Measurements from ENCODE around the gene OLFM1. TPM values are rescaled to one million over a fixed set of nuclear protein-coding genes. Genes with fewer than 3 reads are reported as not detected.

OLFM1 gene
- total RNA-seq, 1 experiment from 2014 or later: 3.5 TPM

GRCh38 chr9:135129137-135129695, 41.7 kb downstream of the OLFM1 start:
- Histone ChIP-seq H3K4me1 (ENCODE audit: control insufficient read depth in 1 of 2, insufficient read depth in 2 of 2, low read length in 2 of 2) (peaks cover 7 to 26% of the 10 kb centered on the region in 2 experiments; a peak in 3 of 4 replicates), H3K4me2 (ENCODE audit: low read length) (no peak overlapping the region), H3K27me3 (ENCODE audit: insufficient read depth, low read length) (no peaks in the 10 kb centered on the region), H3K9me2 (ENCODE audit: insufficient read depth) (no peaks in the 10 kb centered on the region), H3K9ac (ENCODE audit: low read length) (no peak overlapping the region), H3K79me2 (ENCODE audit: insufficient read depth, low read length) (no peaks in the 10 kb centered on the region), H3K4me3 (replicated peaks in 1 of 2; ENCODE audit: low read depth in 1 of 2, low read length in 2 of 2) (no peak overlapping the region), H3K27ac (ENCODE audit: low read depth, low read length) (no peak overlapping the region), H2AFZ (ENCODE audit: low read depth, low read length, poor library complexity, severe bottlenecking) (no peak overlapping the region), H3K36me3 (ENCODE audit: control insufficient read depth in 1 of 2, insufficient read depth in 2 of 2, low read length in 2 of 2) (no peaks in the 10 kb centered on the region), H3K9me3 (ENCODE audit: control insufficient read depth in 1 of 2, insufficient read depth in 1 of 2, low read depth in 1 of 2, low read length in 2 of 2) (no peaks in the 10 kb centered on the region), H4K20me1 (ENCODE audit: insufficient read depth) (no peaks in the 10 kb centered on the region)
- POLR2A ChIA-PET: no interaction called here
- BruUV-seq (replicated peaks): no TSS peak
- intact Hi-C loops (cut with micrococcal nuclease): no loop called here
- RAD21 ChIA-PET (ENCODE audit: low non-redundant PET in 1 of 2, low total read pairs in 2 of 2, uncharacterized antibody in 2 of 2, unreplicated experiment in 2 of 2): no interaction called here
- CTCF ChIA-PET: no interaction called here
- TF ChIP-seq EZH2 (IDR thresholded peaks at IDR 0.05) (no peak), ZFX (IDR thresholded peaks at IDR 0.05) (no peak), POLR2AphosphoS5 (IDR thresholded peaks at IDR 0.05; ENCODE audit: low read depth, low read length) (no peak), ATF3 (IDR thresholded peaks at IDR 0.05) (no peak)
- no peak for ATAC-seq
- DNase-seq (ENCODE audit: low read depth, low spot score): no peak

- peak overlapping the region; percentile 60 for H3K4me2 ChIP-seq (ENCODE audit: low read length)
- peaks cover 7 to 26% of the 10 kb centered on the region in 2 experiments; a peak in 3 of 4 replicates for H3K4me1 ChIP-seq (ENCODE audit: control insufficient read depth in 1 of 2, insufficient read depth in 2 of 2, low read length in 2 of 2)
- BruUV-seq (replicated peaks): no TSS peak
- H3K9ac ChIP-seq (ENCODE audit: low read length): no peak overlapping the region
- H2AFZ ChIP-seq (ENCODE audit: low read depth, low read length, poor library complexity, severe bottlenecking): no peak overlapping the region
- H3K4me3 ChIP-seq (replicated peaks in 1 of 2; ENCODE audit: low read depth in 1 of 2, low read length in 2 of 2): no peak overlapping the region
- H3K9me3 ChIP-seq (ENCODE audit: control insufficient read depth in 1 of 2, insufficient read depth in 1 of 2, low read depth in 1 of 2, low read length in 2 of 2): no peaks in the 10 kb centered on the region
- H3K79me2 ChIP-seq (ENCODE audit: insufficient read depth, low read length): no peaks in the 10 kb centered on the region
- H3K27ac ChIP-seq (ENCODE audit: low read depth, low read length): peak overlapping the region; percentile 2; the same call in 1 of the 2 replicates
- ATAC-seq: peak; percentile 68
- H4K20me1 ChIP-seq (ENCODE audit: insufficient read depth): no peaks in the 10 kb centered on the region
- H3K9me2 ChIP-seq (ENCODE audit: insufficient read depth): no peaks in the 10 kb centered on the region
- CTCF ChIA-PET: no interaction called here
- POLR2A ChIA-PET: no interaction called here
- RAD21 ChIA-PET (ENCODE audit: low non-redundant PET in 1 of 2, low total read pairs in 2 of 2, uncharacterized antibody in 2 of 2, unreplicated experiment in 2 of 2): no interaction called here
- peak; percentile 63 for DNase-seq (ENCODE audit: low read depth, low spot score)
- H3K27me3 ChIP-seq (ENCODE audit: insufficient read depth, low read length): no peaks in the 10 kb centered on the region
- H3K36me3 ChIP-seq (ENCODE audit: control insufficient read depth in 1 of 2, insufficient read depth in 2 of 2, low read length in 2 of 2): no peaks in the 10 kb centered on the region
- intact Hi-C loops (cut with micrococcal nuclease): no loop called here
- TF ChIP-seq EGR1 (IDR thresholded peaks at IDR 0.05; ENCODE audit: low read depth) (no peak), MAX (IDR thresholded peaks at IDR 0.05) (no peak), RAD21 (IDR thresholded peaks at IDR 0.05; ENCODE audit: low read depth) (no peak), SP1 (IDR thresholded peaks at IDR 0.05; ENCODE audit: low read depth) (peak; percentile 50), ZFX (IDR thresholded peaks at IDR 0.05) (no peak), EZH2 (IDR thresholded peaks at IDR 0.05) (no peak), YY1 (IDR thresholded peaks at IDR 0.05; ENCODE audit: extremely low read depth, insufficient replicate concordance, low read depth, low read length) (no peak)
Observed at GRCh38 chr9:135130207-135130976, 42.9 kb downstream of the OLFM1 start.
